ENCODE measurements around the gene CAMK2D. TPM values are rescaled to one million over a fixed set of nuclear protein-coding genes. Genes with fewer than 3 reads are reported as not detected.

CAMK2D gene
- polyA plus RNA-seq, 1 donor, result 198 TPM

DNA sequence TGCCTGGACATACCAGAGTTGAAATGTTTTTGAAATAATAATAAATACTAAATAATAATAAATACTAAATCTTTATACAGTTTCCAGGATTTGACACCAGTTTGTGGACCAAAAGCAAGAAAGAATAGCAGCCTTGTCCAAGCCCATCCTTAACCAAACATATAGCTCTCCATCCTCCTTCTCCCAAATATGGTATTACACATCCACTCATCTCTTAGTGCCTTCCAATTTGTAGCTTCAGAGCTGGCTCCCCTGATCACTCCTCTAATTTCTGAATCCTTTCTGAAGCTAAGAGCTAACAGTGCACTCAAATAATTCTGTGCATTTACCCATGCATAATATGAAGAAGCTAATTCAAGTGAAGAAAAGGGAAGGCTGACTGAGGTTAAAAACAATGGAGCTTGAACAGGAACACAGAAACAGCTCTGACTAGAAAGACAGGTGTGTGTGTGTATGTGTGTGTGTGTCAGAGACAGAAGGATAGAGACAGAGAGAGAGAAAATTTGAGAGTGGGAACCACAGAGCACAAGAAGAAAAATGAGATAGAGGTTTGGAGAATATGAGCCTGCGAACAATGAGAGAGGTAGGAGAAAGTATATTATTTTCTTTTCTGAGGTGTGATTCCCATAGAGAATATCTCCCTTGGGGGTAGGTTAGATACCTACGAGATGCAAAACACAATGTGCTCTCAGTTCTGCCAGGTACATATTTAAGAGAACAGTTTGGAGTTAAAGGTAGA lies 123.5 kb downstream of the CAMK2D start:
- DNase-seq, result no peak

- no peak for DNase-seq
These were observed 124.2 kb downstream of the CAMK2D start for GRCh38 chr4:113637363-113637762.

DNA sequence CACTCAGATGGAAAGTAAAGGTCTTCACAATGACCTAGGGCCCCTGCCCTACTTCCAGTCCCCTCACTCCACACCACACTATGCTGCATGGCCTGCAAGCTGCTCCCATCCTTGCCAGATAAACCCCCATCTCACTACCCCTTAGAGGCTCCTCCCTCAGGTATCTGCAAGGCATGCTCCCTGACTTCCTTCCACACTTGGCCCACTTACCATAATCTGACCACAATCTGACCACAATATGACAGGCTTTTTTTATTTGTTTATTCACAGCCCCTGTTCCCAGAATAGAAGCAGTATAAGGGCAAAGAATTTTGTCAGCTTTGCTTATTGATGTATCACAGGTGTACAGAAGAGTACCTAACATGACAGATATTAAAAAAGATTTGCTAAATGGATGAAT lies 124.7 kb downstream of the CAMK2D start:
- no peak for DNase-seq

- no peak for DNase-seq
These were observed 125.1 kb downstream of the CAMK2D start for GRCh38 chr4:113636438-113636818.

DNA sequence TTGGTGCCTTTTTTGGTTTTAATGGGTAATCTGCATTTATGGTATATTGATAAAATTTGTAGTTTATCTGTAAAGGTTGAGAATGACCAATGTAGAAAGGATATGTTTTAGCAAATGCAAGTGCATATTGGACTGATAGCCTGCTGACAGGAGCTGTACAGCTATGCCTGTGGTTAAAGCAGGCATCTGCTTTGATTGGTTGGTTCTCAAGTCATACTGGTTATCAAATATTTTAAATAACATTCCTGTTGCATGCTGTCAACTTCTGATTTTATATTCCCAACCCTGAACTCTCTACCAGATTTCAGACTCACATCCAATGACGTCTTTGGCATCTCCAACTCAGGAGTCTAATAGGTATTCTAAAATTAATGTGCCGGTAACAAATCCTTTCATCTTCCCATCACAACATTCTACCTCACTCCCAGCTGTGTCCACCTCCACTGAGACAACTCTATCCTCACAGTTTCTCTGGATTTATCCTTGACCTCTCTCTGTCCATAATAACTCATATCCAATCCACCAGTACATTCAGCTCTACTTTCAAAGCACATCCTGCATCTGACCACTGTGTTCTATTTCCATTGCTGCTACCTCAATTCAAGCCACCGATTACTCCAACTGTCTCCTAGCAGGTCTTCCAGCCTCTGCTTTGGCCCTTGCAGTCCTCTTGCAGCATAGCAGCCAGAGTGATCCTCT lies 125.7 kb downstream of the CAMK2D start:
- no peak for DNase-seq

- DNase-seq, result no peak
These were observed 127.2 kb downstream of the CAMK2D start for GRCh38 chr4:113634081-113634969.

DNA sequence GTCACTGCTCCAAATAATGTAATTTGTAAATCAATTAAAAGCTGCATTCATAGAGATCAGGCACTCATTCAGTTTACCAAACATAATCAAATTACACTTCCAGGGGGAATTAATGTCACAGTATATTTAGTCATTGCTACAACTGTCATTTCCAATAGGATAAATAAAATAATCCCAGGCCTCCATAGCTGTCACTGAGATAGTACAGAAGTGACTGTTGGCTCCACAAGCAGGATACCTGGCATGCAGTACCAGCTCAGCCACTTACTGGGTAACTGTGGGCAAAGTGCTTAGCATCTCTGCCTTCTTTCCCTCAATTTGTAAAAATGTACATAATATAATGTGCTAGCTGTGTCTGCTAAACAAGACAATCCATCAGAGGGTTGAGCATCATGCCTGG lies 128.1 kb downstream of the CAMK2D start:
- no peak for DNase-seq

DNA sequence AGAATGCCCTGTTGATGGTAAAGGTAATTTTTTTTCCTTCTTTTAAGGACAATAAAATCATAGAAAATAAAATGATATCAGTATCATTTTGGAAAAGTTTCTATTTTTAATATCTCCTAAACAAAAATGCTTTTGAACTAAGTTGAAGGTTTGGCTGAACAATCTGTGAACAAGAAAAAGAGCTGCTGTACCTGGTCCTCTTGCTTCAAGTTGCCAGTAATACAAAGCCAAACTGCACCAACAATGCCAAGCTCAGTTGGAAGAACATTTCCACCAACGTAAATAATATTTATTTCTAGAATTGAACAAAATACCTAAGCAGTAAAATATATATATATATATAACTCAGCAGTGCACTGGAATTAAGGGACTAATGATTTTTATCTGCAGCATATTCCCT lies 132.8 kb downstream of the CAMK2D start:
- no peak for DNase-seq

DNA sequence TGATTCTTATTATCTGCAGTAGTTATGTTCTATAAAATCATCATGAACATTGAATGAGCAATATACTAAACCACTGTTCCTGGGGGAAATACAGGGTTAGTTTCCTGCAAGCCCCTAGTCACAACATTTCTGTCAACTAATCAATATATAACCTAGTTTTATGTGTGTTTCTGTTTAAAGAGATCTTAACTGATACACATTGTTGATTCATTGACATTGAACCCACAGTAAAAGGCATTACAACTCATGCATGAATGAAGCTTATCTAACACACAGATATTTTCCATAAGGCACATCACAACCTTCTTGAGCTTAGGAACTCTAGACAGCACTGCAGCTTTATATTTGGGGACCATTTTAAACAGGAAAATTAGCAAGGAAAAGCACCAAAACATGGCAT lies 134.2 kb downstream of the CAMK2D start:
- no peak for DNase-seq

GRCh38 chr4:113625902-113626301 lies 135.6 kb downstream of the CAMK2D start:
- no peak for DNase-seq

DNA sequence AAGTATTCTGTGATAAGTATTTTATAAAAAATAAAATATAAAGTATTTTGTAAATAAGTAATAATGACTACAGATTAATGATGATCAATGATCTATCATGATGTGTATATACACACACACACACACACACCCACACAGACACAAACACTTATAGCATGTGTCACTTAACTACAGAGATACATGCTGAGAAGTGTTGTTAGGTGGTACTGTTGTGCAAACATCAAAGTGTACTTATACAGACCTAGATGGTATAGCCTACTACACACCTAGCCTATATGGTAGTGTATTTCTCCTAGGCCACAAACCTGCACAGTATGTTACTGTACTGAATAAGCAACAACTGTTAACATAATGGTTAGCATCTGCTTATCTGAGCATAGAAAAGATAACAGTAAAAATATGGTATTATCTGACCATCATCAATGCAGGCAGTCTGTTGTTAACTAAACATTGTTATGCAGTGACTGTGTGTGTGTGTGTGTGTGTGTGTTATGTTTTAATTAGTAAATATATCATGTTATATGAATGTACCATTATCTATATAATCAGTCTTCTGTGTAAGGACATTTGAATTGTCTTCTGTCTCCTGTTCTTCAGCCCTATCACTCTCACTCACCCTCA lies 138.2 kb downstream of the CAMK2D start:
- DNase-seq, result no peak

GRCh38 chr4:113621633-113622032 lies 139.9 kb downstream of the CAMK2D start:
- no peak for DNase-seq

GRCh38 chr4:113620032-113620431 lies 141.5 kb downstream of the CAMK2D start:
- no peak for DNase-seq

DNA sequence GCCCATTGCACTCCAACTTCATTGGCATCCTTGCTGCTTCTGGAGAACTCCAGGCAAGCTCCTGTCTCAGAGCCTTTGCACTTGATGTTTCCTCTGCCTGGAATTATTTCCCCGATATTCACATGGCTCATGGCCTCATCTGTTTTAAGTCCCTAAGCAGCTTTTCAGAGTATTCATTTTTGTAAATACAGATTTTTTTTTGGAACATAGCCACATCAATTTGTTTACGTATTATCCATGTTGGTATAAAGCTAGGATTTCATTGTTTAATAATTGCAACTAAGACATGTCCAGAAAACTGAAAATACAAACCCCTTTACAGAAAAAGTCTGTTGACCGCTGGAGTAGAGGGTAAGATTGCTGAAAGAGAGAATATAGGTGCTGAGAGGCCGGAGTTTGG lies 142.0 kb downstream of the CAMK2D start:
- DNase-seq, result no peak

DNA sequence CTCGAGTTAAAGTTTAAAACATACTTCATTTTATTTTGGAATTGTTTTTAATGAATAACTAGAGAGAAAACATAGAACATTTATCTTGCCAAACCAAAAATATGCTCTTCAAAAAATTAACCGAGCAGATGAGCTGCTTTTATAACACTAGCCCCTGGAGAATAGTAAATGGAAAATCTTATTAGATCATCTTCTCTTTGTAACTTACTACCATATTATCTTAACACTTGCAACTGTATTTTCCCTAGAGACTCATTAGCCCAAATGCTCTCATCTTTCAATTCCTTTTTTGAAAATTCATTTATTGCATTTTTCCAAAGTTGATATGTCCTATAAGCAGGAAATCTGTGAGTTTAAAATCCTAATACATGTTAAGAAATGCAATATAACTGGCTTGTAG lies 143.3 kb downstream of the CAMK2D start:
- DNase-seq, result peak; percentile 29

GRCh38 chr4:113617195-113617594 lies 144.3 kb downstream of the CAMK2D start:
- no peak for DNase-seq

DNA sequence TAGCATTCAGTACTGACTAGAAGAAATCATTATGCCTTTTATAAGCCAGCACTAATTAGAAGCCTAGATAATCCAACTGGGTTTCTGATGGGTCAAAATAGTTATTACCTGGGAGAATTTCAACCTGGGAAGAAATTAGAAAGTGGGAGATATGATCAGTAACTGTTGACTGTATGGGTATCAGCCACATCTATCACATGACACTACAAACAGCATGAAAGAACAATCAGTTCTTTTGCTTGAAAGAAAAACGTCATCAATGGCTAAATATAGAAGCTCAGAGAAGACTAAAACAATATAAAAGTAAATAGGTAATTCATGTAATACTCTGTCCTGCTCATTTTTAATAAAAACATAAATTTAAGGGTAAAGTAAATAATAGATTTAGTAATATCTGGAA lies 145.1 kb downstream of the CAMK2D start:
- DNase-seq, result no peak

- no peak for DNase-seq
These were observed 147.1 kb downstream of the CAMK2D start for GRCh38 chr4:113614414-113614813.

DNA sequence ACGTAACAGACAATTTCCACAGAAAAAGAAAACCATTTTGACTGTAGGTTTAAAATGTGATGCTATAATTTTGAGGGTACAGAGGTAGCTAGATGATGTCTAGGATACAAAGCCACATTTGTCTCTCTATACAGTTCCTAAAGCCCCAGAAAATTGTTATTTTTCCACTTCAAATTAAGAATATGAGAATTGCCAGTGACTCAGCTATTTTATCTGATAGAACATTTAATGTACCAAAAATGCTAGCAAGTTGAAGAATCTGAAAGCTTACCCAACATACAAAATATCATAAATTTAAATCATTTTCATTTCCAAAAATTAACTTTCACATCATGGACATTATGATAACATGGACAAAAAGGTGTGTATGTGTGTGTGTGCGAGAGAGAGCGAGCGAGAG lies 148.0 kb downstream of the CAMK2D start:
- no peak for DNase-seq

GRCh38 chr4:113610537-113610936 lies 151.0 kb downstream of the CAMK2D start:
- DNase-seq, result no peak

- DNase-seq, result no peak
These were observed 153.5 kb downstream of the CAMK2D start for GRCh38 chr4:113607998-113608397.

DNA sequence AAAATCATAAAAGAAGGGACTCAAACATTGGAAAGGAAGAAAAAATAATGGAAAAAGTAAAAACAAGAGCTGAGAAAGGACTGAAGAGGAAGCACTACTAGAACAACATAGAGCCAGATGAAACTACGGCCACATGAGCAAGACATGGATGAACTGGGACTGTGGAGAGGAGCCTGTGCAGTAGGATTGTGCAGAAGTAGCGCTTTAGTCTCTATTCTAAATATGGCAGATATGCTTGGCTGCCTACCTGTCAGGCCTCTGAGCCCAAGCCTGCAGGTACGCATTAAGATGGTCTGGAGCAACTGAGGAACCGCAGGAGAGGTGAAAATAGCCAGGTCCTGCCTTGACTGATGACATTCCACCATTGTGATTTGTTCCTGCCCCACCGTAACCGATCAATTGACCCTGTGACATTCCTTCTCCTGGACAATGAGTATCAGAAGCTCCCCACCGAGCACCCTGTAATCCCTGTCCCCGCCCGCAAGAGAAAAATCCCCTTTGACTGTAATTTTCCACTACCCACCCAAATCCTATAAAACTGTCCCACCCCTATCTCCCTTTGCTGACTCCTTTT lies 154.3 kb downstream of the CAMK2D start:
- no peak for DNase-seq

- no peak for DNase-seq
These were observed 156.6 kb downstream of the CAMK2D start for GRCh38 chr4:113604955-113605354.
